Measurements from ENCODE around the gene ZNF19. TPM values are rescaled to one million over a fixed set of nuclear protein-coding genes. Genes with fewer than 3 reads are reported as not detected.

The ZNF19 gene
- total and polyA plus RNA-seq, 4 donors, result 0.73 to 2.7 (median 1.9) TPM

DNA sequence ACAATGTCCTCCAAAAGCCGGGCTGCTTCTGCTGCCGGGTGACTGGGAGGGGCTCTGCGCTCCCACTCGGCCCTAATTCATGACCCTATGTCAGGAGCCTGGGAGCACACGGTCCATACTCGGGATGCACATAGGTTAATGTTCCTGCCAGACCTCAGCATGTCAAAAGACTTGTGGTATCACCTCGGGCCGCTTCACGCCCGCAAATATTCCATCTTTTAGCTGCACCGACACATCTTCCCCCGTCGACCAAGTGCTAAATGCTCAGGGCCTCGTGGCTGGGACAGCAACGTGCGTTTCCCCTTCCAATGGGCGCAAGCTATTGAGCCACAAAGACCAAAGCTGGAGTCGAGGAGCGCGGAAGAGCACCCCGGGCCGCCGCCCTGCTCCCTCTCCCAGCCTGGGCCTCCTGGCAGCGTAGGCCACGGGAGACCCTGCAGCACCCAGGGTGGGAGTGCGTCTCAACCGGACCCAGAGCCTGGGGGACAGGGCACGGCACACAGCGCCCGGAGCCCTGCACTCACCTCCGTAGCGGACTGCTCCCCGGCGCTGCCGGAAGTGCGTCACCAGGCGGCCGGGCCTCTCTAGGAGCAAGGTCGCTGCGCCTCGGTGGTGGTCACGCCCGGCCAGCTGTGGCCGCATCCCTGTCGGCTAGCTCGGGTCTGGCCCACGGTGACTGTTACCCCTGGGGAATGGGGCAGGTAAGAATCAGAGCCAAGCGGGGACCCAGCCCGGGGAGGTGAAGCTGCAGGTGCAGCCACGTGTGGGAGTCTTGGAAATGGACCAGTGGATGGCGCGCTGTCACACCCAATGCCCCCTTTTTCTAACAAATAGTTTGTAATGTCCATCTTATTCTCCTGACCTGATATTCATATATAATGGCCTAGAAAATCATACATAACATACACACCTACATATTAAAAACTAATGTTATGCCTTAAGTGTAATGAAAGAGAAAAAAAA lies 27.2 kb downstream of the ZNF19 start, which contains the start of gene ZNF23:
TSS of gene ZNF23 (minus strand) at position 562 of the 963 bp plus-strand sequence. CDS start 5,451 bp downstream, outside the sequence.
- Histone ChIP-seq H3K9ac (ENCODE audit: low read depth in 1 of 2, low read length in 2 of 2) (peak within 1 kb of the TSS; percentile 46 to 81), H3K36me3 (ENCODE audit: control insufficient read depth in 4 of 4, insufficient read depth in 3 of 4, low read depth in 1 of 4, low read length in 3 of 4) (no peaks in the 10 kb centered on the region), H3K4me3 (ENCODE audit: low read depth in 1 of 3, low read length in 3 of 3) (peak within 1 kb of the TSS; percentile 69 to 91 (median 87)), H3K9me3 (ENCODE audit: control insufficient read depth in 4 of 4, low read length in 3 of 4) (no peaks in the 10 kb centered on the region), H3K4me1 (ENCODE audit: control insufficient read depth in 4 of 4, insufficient read depth in 4 of 4, low read length in 3 of 4) (peaks cover 0 to 12% (median 10%) of the 10 kb centered on the region in 4 donors), H3K27me3 (ENCODE audit: control insufficient read depth in 4 of 4, insufficient read depth in 4 of 4, low read length in 3 of 4) (no peaks in the 10 kb centered on the region), H3K27ac (ENCODE audit: low read depth in 1 of 2, low read length in 2 of 2) (peak within 1 kb of the TSS; percentile 69 to 86)
- peak; percentile 92 for DNase-seq (ENCODE audit: low spot score)
- peak; percentile 13 for TF ChIP-seq NR2F2 (IDR thresholded peaks at IDR 0.05)
- TF ChIP-seq, protein P1, sequence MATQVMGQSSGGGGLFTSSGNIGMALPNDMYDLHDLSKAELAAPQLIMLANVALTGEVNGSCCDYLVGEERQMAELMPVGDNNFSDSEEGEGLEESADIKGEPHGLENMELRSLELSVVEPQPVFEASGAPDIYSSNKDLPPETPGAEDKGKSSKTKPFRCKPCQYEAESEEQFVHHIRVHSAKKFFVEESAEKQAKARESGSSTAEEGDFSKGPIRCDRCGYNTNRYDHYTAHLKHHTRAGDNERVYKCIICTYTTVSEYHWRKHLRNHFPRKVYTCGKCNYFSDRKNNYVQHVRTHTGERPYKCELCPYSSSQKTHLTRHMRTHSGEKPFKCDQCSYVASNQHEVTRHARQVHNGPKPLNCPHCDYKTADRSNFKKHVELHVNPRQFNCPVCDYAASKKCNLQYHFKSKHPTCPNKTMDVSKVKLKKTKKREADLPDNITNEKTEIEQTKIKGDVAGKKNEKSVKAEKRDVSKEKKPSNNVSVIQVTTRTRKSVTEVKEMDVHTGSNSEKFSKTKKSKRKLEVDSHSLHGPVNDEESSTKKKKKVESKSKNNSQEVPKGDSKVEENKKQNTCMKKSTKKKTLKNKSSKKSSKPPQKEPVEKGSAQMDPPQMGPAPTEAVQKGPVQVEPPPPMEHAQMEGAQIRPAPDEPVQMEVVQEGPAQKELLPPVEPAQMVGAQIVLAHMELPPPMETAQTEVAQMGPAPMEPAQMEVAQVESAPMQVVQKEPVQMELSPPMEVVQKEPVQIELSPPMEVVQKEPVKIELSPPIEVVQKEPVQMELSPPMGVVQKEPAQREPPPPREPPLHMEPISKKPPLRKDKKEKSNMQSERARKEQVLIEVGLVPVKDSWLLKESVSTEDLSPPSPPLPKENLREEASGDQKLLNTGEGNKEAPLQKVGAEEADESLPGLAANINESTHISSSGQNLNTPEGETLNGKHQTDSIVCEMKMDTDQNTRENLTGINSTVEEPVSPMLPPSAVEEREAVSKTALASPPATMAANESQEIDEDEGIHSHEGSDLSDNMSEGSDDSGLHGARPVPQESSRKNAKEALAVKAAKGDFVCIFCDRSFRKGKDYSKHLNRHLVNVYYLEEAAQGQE (IDR thresholded peaks at IDR 0.05), result peak; percentile 89
- peak; percentile 14 for TF ChIP-seq SP1 (IDR thresholded peaks at IDR 0.05)
- no peak for TF ChIP-seq HNF4G (IDR thresholded peaks at IDR 0.05)
- peak in 1 of 2 donors; percentile 22 for TF ChIP-seq HNF4A (conservative IDR thresholded peaks at IDR 0.05)
- no peak for TF ChIP-seq JUND (IDR thresholded peaks at IDR 0.05)
- TF ChIP-seq EGR1 (IDR thresholded peaks at IDR 0.05; ENCODE audit: low read depth in 2 of 2), result no peak
- TF ChIP-seq RXRA (IDR thresholded peaks at IDR 0.05), result peak in 1 of 2 donors; percentile 28
- TF ChIP-seq RAD21 (IDR thresholded peaks at IDR 0.05), result peak; percentile 6 to 28
- TF ChIP-seq GABPA (IDR thresholded peaks at IDR 0.05 in 1 of 2, conservative IDR thresholded peaks at IDR 0.05 in 1 of 2), result peak; percentile 88 to 98
- no peak for TF ChIP-seq FOXA1 (IDR thresholded peaks at IDR 0.05)
- TF ChIP-seq, protein P2, sequence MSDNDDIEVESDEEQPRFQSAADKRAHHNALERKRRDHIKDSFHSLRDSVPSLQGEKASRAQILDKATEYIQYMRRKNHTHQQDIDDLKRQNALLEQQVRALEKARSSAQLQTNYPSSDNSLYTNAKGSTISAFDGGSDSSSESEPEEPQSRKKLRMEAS (IDR thresholded peaks at IDR 0.05), result no peak
- TF ChIP-seq YY1 (IDR thresholded peaks at IDR 0.05), result peak; percentile 70
- under 1% methylated on average over 52 of the region's 52 CpGs for WGBS

DNA sequence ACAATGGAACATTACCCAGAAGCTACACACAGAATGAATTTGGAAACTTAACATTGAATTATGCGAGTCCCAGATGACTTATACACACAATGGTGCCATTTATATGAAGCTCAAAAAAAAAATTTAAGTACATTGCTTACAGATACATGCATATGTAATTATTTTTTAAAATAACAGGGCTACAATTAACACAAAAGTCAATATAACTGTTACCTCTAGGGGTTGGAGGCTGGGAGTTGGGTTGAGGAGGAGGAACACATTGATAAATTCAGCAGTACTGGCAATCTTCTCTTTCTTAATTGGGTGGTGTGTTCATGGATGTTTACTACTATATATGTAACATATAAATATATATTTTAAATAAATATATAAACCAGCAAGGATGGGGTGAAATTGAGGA lies 28.2 kb downstream of the ZNF19 start:
- Histone ChIP-seq H3K36me3 (ENCODE audit: control insufficient read depth in 4 of 4, insufficient read depth in 3 of 4, low read depth in 1 of 4, low read length in 3 of 4) (peaks cover 0 to 5% (median under 1%) of the 10 kb centered on the region in 4 donors), H3K4me1 (ENCODE audit: control insufficient read depth in 4 of 4, insufficient read depth in 4 of 4, low read length in 3 of 4) (peaks cover 0 to 12% (median 10%) of the 10 kb centered on the region in 4 donors), H3K27ac (ENCODE audit: low read depth in 1 of 2, low read length in 2 of 2) (no peak overlapping the region), H3K9ac (ENCODE audit: low read depth in 1 of 2, low read length in 2 of 2) (no peak overlapping the region), H3K9me3 (ENCODE audit: control insufficient read depth in 4 of 4, low read length in 3 of 4) (peaks cover 0 to 2% (median 0%) of the 10 kb centered on the region in 4 donors), H3K27me3 (ENCODE audit: control insufficient read depth in 4 of 4, insufficient read depth in 4 of 4, low read length in 3 of 4) (no peaks in the 10 kb centered on the region), H3K4me3 (ENCODE audit: low read depth in 1 of 3, low read length in 3 of 3) (peak overlapping the region in 1 of 3 donors; percentile 91)
- WGBS, result 95% methylated on average over 1 of the region's 1 CpG
- DNase-seq (ENCODE audit: low spot score), result no peak
- TF ChIP-seq RAD21 (IDR thresholded peaks at IDR 0.05) (no peak), GABPA (IDR thresholded peaks at IDR 0.05 in 1 of 2, conservative IDR thresholded peaks at IDR 0.05 in 1 of 2) (no peak), EGR1 (IDR thresholded peaks at IDR 0.05; ENCODE audit: low read depth in 2 of 2) (no peak), HNF4A (conservative IDR thresholded peaks at IDR 0.05) (no peak), YY1 (IDR thresholded peaks at IDR 0.05) (no peak), NR2F2 (IDR thresholded peaks at IDR 0.05) (no peak), RXRA (IDR thresholded peaks at IDR 0.05) (no peak), HNF4G (IDR thresholded peaks at IDR 0.05) (no peak), SP1 (IDR thresholded peaks at IDR 0.05) (no peak), FOXA1 (IDR thresholded peaks at IDR 0.05) (no peak)
- TF ChIP-seq, protein P2 (IDR thresholded peaks at IDR 0.05), result no peak
- TF ChIP-seq, protein P1 (IDR thresholded peaks at IDR 0.05), result no peak
- TF ChIP-seq, protein P3, sequence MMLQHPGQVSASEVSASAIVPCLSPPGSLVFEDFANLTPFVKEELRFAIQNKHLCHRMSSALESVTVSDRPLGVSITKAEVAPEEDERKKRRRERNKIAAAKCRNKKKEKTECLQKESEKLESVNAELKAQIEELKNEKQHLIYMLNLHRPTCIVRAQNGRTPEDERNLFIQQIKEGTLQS (IDR thresholded peaks at IDR 0.05), result no peak
- TF ChIP-seq, protein P4, sequence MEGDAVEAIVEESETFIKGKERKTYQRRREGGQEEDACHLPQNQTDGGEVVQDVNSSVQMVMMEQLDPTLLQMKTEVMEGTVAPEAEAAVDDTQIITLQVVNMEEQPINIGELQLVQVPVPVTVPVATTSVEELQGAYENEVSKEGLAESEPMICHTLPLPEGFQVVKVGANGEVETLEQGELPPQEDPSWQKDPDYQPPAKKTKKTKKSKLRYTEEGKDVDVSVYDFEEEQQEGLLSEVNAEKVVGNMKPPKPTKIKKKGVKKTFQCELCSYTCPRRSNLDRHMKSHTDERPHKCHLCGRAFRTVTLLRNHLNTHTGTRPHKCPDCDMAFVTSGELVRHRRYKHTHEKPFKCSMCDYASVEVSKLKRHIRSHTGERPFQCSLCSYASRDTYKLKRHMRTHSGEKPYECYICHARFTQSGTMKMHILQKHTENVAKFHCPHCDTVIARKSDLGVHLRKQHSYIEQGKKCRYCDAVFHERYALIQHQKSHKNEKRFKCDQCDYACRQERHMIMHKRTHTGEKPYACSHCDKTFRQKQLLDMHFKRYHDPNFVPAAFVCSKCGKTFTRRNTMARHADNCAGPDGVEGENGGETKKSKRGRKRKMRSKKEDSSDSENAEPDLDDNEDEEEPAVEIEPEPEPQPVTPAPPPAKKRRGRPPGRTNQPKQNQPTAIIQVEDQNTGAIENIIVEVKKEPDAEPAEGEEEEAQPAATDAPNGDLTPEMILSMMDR (IDR thresholded peaks at IDR 0.05; ENCODE audit: low read depth, low read length, missing input control), result no peak
- TF ChIP-seq, protein P5, sequence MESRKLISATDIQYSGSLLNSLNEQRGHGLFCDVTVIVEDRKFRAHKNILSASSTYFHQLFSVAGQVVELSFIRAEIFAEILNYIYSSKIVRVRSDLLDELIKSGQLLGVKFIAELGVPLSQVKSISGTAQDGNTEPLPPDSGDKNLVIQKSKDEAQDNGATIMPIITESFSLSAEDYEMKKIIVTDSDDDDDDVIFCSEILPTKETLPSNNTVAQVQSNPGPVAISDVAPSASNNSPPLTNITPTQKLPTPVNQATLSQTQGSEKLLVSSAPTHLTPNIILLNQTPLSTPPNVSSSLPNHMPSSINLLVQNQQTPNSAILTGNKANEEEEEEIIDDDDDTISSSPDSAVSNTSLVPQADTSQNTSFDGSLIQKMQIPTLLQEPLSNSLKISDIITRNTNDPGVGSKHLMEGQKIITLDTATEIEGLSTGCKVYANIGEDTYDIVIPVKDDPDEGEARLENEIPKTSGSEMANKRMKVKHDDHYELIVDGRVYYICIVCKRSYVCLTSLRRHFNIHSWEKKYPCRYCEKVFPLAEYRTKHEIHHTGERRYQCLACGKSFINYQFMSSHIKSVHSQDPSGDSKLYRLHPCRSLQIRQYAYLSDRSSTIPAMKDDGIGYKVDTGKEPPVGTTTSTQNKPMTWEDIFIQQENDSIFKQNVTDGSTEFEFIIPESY (IDR thresholded peaks at IDR 0.05), result no peak

Measured in liver (tissue), 9 donors.